Neuronal stem cell (in vitro differentiated cells): Measurements from ENCODE around the gene HOXD9.

ENCODE experiments used
- DNase-seq: peaks from one replicate; pipeline ENCODE4 v3.0.0-alpha.2; 2013; ENCODE audit warnings: low spot score
- H2AFZ ChIP-seq: one replicate; pipeline ENCODE4 v1.6.1; 2013; ENCODE audit warnings: mild to moderate bottlenecking, low read length, inconsistent platforms
- H2AK5ac ChIP-seq: 2 replicates; pipeline ENCODE4 v1.6.1; 2013; ENCODE audit warnings: low read depth, mild to moderate bottlenecking, inconsistent platforms, low read length, moderate library complexity, mixed read lengths
- H2BK120ac ChIP-seq: 2 replicates; pipeline ENCODE4 v1.6.1; 2013; ENCODE audit warnings: low read depth, mild to moderate bottlenecking, inconsistent platforms, low read length, moderate library complexity, mixed read lengths
- H2BK12ac ChIP-seq: one replicate; pipeline ENCODE4 v1.6.1; 2013; ENCODE audit warnings: low read length, inconsistent platforms
- H2BK15ac ChIP-seq: 2 replicates; pipeline ENCODE4 v1.6.1; 2013; ENCODE audit warnings: mild to moderate bottlenecking, low read length, inconsistent platforms, mixed read lengths
- H2BK5ac ChIP-seq: one replicate; pipeline ENCODE4 v1.6.1; 2013; ENCODE audit warnings: inconsistent platforms, mild to moderate bottlenecking, low read length, moderate library complexity
- H3K14ac ChIP-seq: one replicate; pipeline ENCODE4 v1.6.1; 2013; ENCODE audit warnings: low read length, inconsistent platforms
- H3K18ac ChIP-seq: 2 replicates; pipeline ENCODE4 v1.6.1; 2013; ENCODE audit warnings: low read length, inconsistent platforms
- H3K23ac ChIP-seq: 2 replicates; pipeline ENCODE4 v1.6.1; 2013; ENCODE audit warnings: low read depth, mild to moderate bottlenecking, mixed read lengths, low read length, inconsistent platforms; ENCODE audit not compliant: poor library complexity
- H3K27ac ChIP-seq: replicated peaks from 3 replicates; pipeline ENCODE4 v1.5.1; 2013; ENCODE audit warnings: low read length, inconsistent platforms
- H3K27me3 ChIP-seq, 3 experiments: 2 replicates each; pipeline ENCODE4 v1.6.1; 2013; ENCODE audit warnings: low read length in 3 of 3, mild to moderate bottlenecking in 2 of 3, inconsistent platforms in 1 of 3, low read depth in 1 of 3, mixed read lengths in 1 of 3, moderate library complexity in 1 of 3; ENCODE audit not compliant: control insufficient read depth in 3 of 3, insufficient read depth in 3 of 3
- H3K36me3 ChIP-seq, 2 donors: replicated peaks in 1 of 2; 2 replicates each; pipeline ENCODE4 v1.6.1; 2013; ENCODE audit warnings: low read length in 2 of 2; ENCODE audit not compliant: control insufficient read depth in 2 of 2, insufficient read depth in 2 of 2
- H3K4ac ChIP-seq: 2 replicates; pipeline ENCODE4 v1.6.1; 2013; ENCODE audit warnings: inconsistent platforms, mild to moderate bottlenecking, low read length, moderate library complexity
- H3K4me1 ChIP-seq, 2 donors: 1 replicate in 1 of 2; 2 replicates in 1 of 2; pipeline ENCODE4 v1.6.1; 2013; ENCODE audit warnings: low read length in 2 of 2, low read depth in 1 of 2; ENCODE audit not compliant: control insufficient read depth in 2 of 2, insufficient read depth in 1 of 2
- H3K4me2 ChIP-seq: one replicate; pipeline ENCODE4 v1.6.1; 2013; ENCODE audit warnings: mild to moderate bottlenecking, low read length, inconsistent platforms; ENCODE audit not compliant: insufficient read depth, poor library complexity, severe bottlenecking
- H3K4me3 ChIP-seq, 2 donors: 2 replicates each; pipeline ENCODE4 v1.5.1; 2013; ENCODE audit warnings: low read length in 2 of 2, mild to moderate bottlenecking in 2 of 2, inconsistent platforms in 1 of 2, moderate library complexity in 1 of 2
- H3K79me1 ChIP-seq: one replicate; pipeline ENCODE4 v1.6.1; 2013; ENCODE audit warnings: low read depth, mild to moderate bottlenecking, inconsistent platforms, low read length, moderate library complexity
- H3K9ac ChIP-seq: one replicate; pipeline ENCODE4 v1.6.1; 2013; ENCODE audit warnings: mild to moderate bottlenecking, low read depth, low read length, inconsistent platforms; ENCODE audit not compliant: poor library complexity
- H3K9me3 ChIP-seq, 2 donors: replicated peaks in 1 of 2; 2 replicates each; pipeline versions ENCODE3 to v1.6.1; 2013; ENCODE audit warnings: low read length in 2 of 2, mild to moderate bottlenecking in 2 of 2, inconsistent platforms in 1 of 2, low read depth in 1 of 2, mixed read lengths in 1 of 2, moderate library complexity in 1 of 2; ENCODE audit not compliant: control insufficient read depth in 2 of 2, insufficient read depth in 1 of 2
- H4K8ac ChIP-seq: one replicate; pipeline ENCODE4 v1.6.1; 2013; ENCODE audit warnings: low read depth, mild to moderate bottlenecking, inconsistent platforms, low read length, moderate library complexity
- H4K91ac ChIP-seq: one replicate; pipeline ENCODE4 v1.6.1; 2013; ENCODE audit warnings: low read length, low read depth, mild to moderate bottlenecking, inconsistent platforms; ENCODE audit not compliant: poor library complexity
- WGBS, 2 donors: extraction: QIAGEN DNeasy Blood & Tissue Kit; methylation state at CpG; one replicate each; pipeline ENCODE4 v1.1.7; 2013; ENCODE audit warnings: missing lambda C conversion rate in 2 of 2, mixed read lengths in 1 of 2; ENCODE audit not compliant: insufficient read length in 2 of 2, insufficient replicate concordance in 1 of 2; ENCODE audit errors: extremely low coverage in 2 of 2; 5-methylcytosine and 5-hydroxymethylcytosine counted together

The HOXD9 gene

DNA sequence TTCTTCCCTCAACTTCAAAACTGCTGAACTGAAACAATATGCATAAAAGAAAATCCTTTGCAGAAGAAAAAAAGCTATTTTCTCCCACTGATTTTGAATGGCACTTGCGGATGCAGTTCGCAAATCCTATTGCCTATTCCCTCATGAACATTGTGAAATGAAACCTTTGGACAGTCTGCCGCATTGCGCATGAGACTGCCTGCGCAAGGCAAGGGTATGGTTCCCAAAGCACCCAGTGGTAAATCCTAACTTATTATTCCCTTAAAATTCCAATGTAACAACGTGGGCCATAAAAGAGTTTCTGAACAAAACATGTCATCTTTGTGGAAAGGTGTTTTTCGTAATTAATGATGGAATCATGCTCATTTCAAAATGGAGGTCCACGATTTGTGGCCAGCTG lies 15.4 kb downstream of the HOXD9 start:
- H3K79me1 ChIP-seq = no peaks in the 10 kb centered on the region
- no peak overlapping the region for H3K18ac ChIP-seq
- H3K27ac ChIP-seq = no peak overlapping the region
- no peak overlapping the region for H4K8ac ChIP-seq
- WGBS, 2 donors = no CpG with 5 or more reads among the region's 8 CpGs
- H2BK15ac ChIP-seq = no peak overlapping the region
- H2BK12ac ChIP-seq = no peak overlapping the region
- no peak overlapping the region for H2AFZ ChIP-seq
- H3K9me3 ChIP-seq = peaks cover 9 to 17% of the 10 kb centered on the region in 2 donors
- peaks cover 38 to 97% (median 95%) of the 10 kb centered on the region in 3 experiments for H3K27me3 ChIP-seq
- H3K23ac ChIP-seq = no peak overlapping the region
- H3K36me3 ChIP-seq = no peaks in the 10 kb centered on the region
- DNase-seq = no peak
- no peak overlapping the region for H2BK5ac ChIP-seq
- no peak overlapping the region for H2AK5ac ChIP-seq
- H4K91ac ChIP-seq = no peak overlapping the region
- no peak overlapping the region for H3K4me3 ChIP-seq
- no peak overlapping the region for H3K9ac ChIP-seq
- peaks cover 0 to 2% of the 10 kb centered on the region in 2 donors for H3K4me1 ChIP-seq
- no peak overlapping the region for H3K4ac ChIP-seq
- H3K14ac ChIP-seq = no peak overlapping the region
- H3K4me2 ChIP-seq = no peak overlapping the region
- H2BK120ac ChIP-seq = no peak overlapping the region

- Histone ChIP-seq H3K14ac (no peak overlapping the region), H3K27ac (no peak overlapping the region), H3K23ac (no peak overlapping the region), H4K91ac (no peak overlapping the region), H2BK15ac (no peak overlapping the region), H3K36me3 (no peaks in the 10 kb centered on the region), H3K4me1 (peaks cover 0 to 2% of the 10 kb centered on the region in 2 donors), H2BK5ac (no peak overlapping the region), H3K4ac (no peak overlapping the region), H2AFZ (no peak overlapping the region), H3K79me1 (no peaks in the 10 kb centered on the region), H3K27me3 (peaks cover 36 to 97% (median 95%) of the 10 kb centered on the region in 3 experiments), H2BK120ac (no peak overlapping the region), H3K9me3 (peaks cover 9 to 17% of the 10 kb centered on the region in 2 donors), H3K18ac (no peak overlapping the region), H2AK5ac (no peak overlapping the region), H3K9ac (no peak overlapping the region), H4K8ac (no peak overlapping the region), H3K4me3 (no peak overlapping the region), H2BK12ac (no peak overlapping the region), H3K4me2 (no peak overlapping the region)
- no peak for DNase-seq
- no CpG with 5 or more reads among the region's 14 CpGs for WGBS, 2 donors
Measured at GRCh38 chr2:176138526-176138922, 16.0 kb downstream of the HOXD9 start.

DNA sequence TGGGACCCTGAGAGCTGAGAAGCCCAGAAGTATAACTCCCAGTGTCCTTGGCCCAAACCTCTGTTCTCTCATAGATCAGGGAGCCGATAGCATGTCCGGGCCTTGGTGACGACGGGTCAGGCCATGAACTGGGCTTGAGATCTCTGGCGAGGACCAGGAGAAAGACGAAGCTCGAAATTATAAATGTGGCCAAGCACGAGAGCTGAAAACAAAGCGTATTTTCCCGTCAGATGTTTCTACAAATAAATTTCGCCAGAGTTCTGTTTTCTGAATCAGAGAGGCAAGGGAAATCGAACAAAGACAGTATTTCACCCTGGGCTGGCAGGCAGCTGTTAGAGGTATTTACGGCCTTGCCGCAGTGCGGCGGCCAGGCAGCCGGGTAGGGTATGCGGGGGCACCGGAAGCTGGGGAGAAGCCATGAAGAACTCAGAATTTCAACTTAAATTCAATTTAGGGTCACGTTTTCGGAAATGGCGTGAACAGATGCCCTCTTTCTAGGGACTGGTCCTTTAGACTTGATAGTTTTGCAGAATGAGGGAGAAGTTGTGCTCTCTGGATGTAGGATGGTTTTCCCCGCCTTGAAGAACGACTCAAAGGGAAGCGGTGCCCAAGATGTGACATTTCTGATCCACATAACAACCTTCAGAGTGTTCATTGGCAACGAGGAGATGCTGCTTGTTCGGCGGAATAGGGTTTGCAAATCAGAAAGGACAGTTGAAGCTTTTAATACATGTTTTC lies 16.6 kb downstream of the HOXD9 start:
- H2BK12ac ChIP-seq = no peak overlapping the region
- H3K4ac ChIP-seq = no peak overlapping the region
- no peak overlapping the region for H3K14ac ChIP-seq
- peaks cover 0 to 2% of the 10 kb centered on the region in 2 donors for H3K4me1 ChIP-seq
- no peak overlapping the region for H4K8ac ChIP-seq
- no peak overlapping the region for H3K4me3 ChIP-seq
- H2BK120ac ChIP-seq = no peak overlapping the region
- no peak overlapping the region for H3K27ac ChIP-seq
- no peak overlapping the region for H2BK15ac ChIP-seq
- no peak overlapping the region for H4K91ac ChIP-seq
- H3K9me3 ChIP-seq = peaks cover 9 to 17% of the 10 kb centered on the region in 2 donors
- no peak overlapping the region for H3K9ac ChIP-seq
- no peak for DNase-seq
- no peaks in the 10 kb centered on the region for H3K79me1 ChIP-seq
- H3K23ac ChIP-seq = no peak overlapping the region
- H2AK5ac ChIP-seq = no peak overlapping the region
- H2BK5ac ChIP-seq = no peak overlapping the region
- no CpG with 5 or more reads among the region's 28 CpGs for WGBS, 2 donors
- no peak overlapping the region for H3K18ac ChIP-seq
- peak overlapping the region; percentile 10 for H2AFZ ChIP-seq
- H3K36me3 ChIP-seq = no peaks in the 10 kb centered on the region
- peaks cover 35 to 97% (median 94%) of the 10 kb centered on the region in 3 experiments for H3K27me3 ChIP-seq
- no peak overlapping the region for H3K4me2 ChIP-seq

GRCh38 chr2:176139661-176140512 lies 17.4 kb downstream of the HOXD9 start:
- Histone ChIP-seq H3K27me3 (peaks cover 31 to 95% (median 90%) of the 10 kb centered on the region in 3 experiments), H2AK5ac (no peak overlapping the region), H3K9ac (no peak overlapping the region), H3K23ac (peak overlapping the region; percentile 5), H3K79me1 (no peaks in the 10 kb centered on the region), H3K36me3 (no peaks in the 10 kb centered on the region), H2BK15ac (no peak overlapping the region), H2BK5ac (no peak overlapping the region), H3K9me3 (peaks cover 9 to 17% of the 10 kb centered on the region in 2 donors), H2BK120ac (no peak overlapping the region), H3K4me3 (peak overlapping the region in 1 of 2 donors; percentile 50), H3K4me2 (peak overlapping the region; percentile 54), H4K91ac (no peak overlapping the region), H4K8ac (no peak overlapping the region), H2BK12ac (no peak overlapping the region), H3K4me1 (peaks cover 0 to 2% of the 10 kb centered on the region in 2 donors), H2AFZ (peak overlapping the region; percentile 99), H3K18ac (peak overlapping the region; percentile 60), H3K27ac (no peak overlapping the region), H3K4ac (no peak overlapping the region), H3K14ac (peak overlapping the region; percentile 63)
- no CpG with 5 or more reads among the region's 41 CpGs for WGBS, 2 donors
- DNase-seq = no peak
